HEK293 (cell line): ENCODE measurements around the gene PLCD4.
A peak's percentile ranks its signal among the peaks of the same experiment; 100 is the strongest.

Experiments used
- CTCF ChIA-PET: fragments of 350-600 bp; formaldehyde crosslinking; extraction: SDS; loops from one replicate; lab custom pipeline; 2021; ENCODE audit warnings: antibody characterized with exemption; lab: Yijun Ruan, JAX
- POLR2A ChIA-PET: fragments of 300-600 bp; formaldehyde crosslinking; extraction: SDS; loops from one replicate; lab custom pipeline; 2020; ENCODE audit warnings: antibody characterized with exemption, inconsistent platforms; lab: Yijun Ruan, JAX
- H3K27ac ChIP-seq: fragments of 200-500 bp; sonication (Bioruptor generic); 2 replicates; pipeline ENCODE4 v1.5.1; 2014; ENCODE audit warnings: low read depth, low read length, control low read depth, inconsistent platforms; ENCODE audit errors: extremely low read depth
- H3K36me3 ChIP-seq, 2 experiments: fragments of 200-500 bp in 1 of 2; sonication (Bioruptor generic) in 1 of 2; 1 replicate in 1 of 2; 2 replicates in 1 of 2; pipeline ENCODE4 v1.5.1; 2014 to 2017; ENCODE audit warnings: inconsistent platforms in 2 of 2, low read length in 2 of 2; ENCODE audit not compliant: control insufficient read depth in 2 of 2, insufficient read depth in 1 of 2
- H3K4me1 ChIP-seq: fragments of 200-500 bp; sonication (Bioruptor generic); 2 replicates; pipeline ENCODE4 v1.5.1; 2014; ENCODE audit warnings: mild to moderate bottlenecking, low read length, inconsistent platforms; ENCODE audit not compliant: control insufficient read depth, insufficient read depth
- H3K4me3 ChIP-seq: 2 replicates; pipeline ENCODE4 v1.5.1; 2011; ENCODE audit warnings: low read depth, mild to moderate bottlenecking, control low read depth, low read length, moderate library complexity
- H3K9me3 ChIP-seq: fragments of 200-500 bp; sonication (Bioruptor generic); 2 replicates; pipeline ENCODE4 v1.5.1; 2014; ENCODE audit warnings: low read depth, low read length, inconsistent platforms; ENCODE audit not compliant: control insufficient read depth, insufficient read depth
- OSR2 ChIP-seq: fragments of 450-650 bp; formaldehyde crosslinking; IDR thresholded peaks from 2 replicates; pipeline ENCODE4 v1.5.1; 2016; ENCODE audit warnings: missing biosample characterization, missing genetic modification characterization
- SP7 ChIP-seq: fragments of 450-650 bp; formaldehyde crosslinking; IDR thresholded peaks from 2 replicates; pipeline ENCODE4 v1.5.1; 2016; ENCODE audit warnings: missing biosample characterization, missing genetic modification characterization
- TCF7L2 ChIP-seq: IDR thresholded peaks from 2 replicates; pipeline ENCODE4 v1.6.1; 2011; ENCODE audit warnings: low read depth, mild to moderate bottlenecking, inconsistent platforms, low read length, moderate library complexity, borderline replicate concordance
- ZNF10 ChIP-seq: fragments of 450-650 bp; formaldehyde crosslinking; IDR thresholded peaks from 2 replicates; pipeline ENCODE4 v1.5.1; 2017; ENCODE audit warnings: missing biosample characterization, missing genetic modification characterization
- ZNF223 ChIP-seq: fragments of 450-650 bp; formaldehyde crosslinking; IDR thresholded peaks from 2 replicates; pipeline ENCODE4 v1.5.1; 2016; ENCODE audit warnings: missing biosample characterization, missing genetic modification characterization
- ZNF510 ChIP-seq: fragments of 450-650 bp; formaldehyde crosslinking; IDR thresholded peaks from 2 replicates; pipeline ENCODE4 v1.5.1; 2018; ENCODE audit warnings: mild to moderate bottlenecking, missing genetic modification characterization, missing biosample characterization; ENCODE audit not compliant: insufficient replicate concordance
- ZNF623 ChIP-seq: fragments of 450-650 bp; formaldehyde crosslinking; IDR thresholded peaks from 2 replicates; pipeline ENCODE4 v1.5.1; 2016; ENCODE audit warnings: missing biosample characterization, missing genetic modification characterization
- ZNF629 ChIP-seq: fragments of 450-650 bp; formaldehyde crosslinking; IDR thresholded peaks from 2 replicates; pipeline ENCODE4 v1.5.1; 2017; ENCODE audit warnings: missing biosample characterization, missing genetic modification characterization
- TF ChIP-seq, protein P1 (sequence below): fragments of 450-650 bp; formaldehyde crosslinking; conservative IDR thresholded peaks from 2 replicates; pipeline ENCODE4 v1.5.1; 2016; ENCODE audit warnings: low read depth, missing biosample characterization, missing genetic modification characterization
- TF ChIP-seq, protein P2 (sequence below): fragments of 450-650 bp; formaldehyde crosslinking; IDR thresholded peaks from 2 replicates; pipeline ENCODE4 v1.5.1; 2016; ENCODE audit warnings: missing biosample characterization, missing genetic modification characterization
- TF ChIP-seq, protein P3 (sequence below): fragments of 450-650 bp; formaldehyde crosslinking; IDR thresholded peaks from 2 replicates; pipeline ENCODE4 v1.5.1; 2016; ENCODE audit warnings: missing biosample characterization, missing genetic modification characterization
- TF ChIP-seq, protein P4 (sequence below): fragments of 450-650 bp; formaldehyde crosslinking; IDR thresholded peaks from 2 replicates; pipeline ENCODE4 v1.5.1; 2017; ENCODE audit warnings: missing biosample characterization, missing genetic modification characterization

PLCD4 gene

DNA sequence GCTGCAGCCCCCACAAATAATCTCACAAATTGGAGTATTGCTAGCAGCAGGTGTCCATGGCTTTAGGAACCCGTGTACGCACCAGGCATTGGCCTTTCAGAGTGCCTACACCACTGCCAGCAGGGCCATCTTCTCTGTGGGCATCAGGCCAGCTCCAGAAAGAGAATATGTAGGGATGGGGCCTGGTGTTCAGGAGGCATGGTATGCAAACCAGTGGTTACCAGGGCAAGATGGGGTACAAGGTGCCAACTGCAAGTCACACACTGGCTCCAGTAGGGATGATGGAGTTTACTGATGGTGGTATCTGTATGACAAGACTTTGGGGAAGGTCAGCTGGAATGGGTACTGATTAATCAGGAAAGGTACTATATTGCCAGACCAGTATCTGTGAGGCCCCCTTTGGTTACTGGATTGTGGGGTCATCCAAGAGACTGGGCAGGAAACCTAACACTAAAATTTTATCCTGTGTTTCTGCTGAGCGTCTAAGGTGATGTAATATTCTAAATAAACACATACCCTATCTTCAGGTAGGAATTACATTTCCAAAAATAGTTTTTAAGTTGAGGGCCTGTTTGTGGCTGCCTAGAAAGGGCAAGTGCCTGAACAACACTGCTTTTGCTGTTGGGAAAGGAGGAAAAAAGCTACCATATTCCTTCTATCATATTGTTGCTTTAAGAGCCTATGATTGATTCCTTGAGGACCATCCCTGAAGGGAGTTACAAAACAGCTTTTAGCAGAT is 30.0 kb upstream of the PLCD4 start:
- TF ChIP-seq, protein P1, sequence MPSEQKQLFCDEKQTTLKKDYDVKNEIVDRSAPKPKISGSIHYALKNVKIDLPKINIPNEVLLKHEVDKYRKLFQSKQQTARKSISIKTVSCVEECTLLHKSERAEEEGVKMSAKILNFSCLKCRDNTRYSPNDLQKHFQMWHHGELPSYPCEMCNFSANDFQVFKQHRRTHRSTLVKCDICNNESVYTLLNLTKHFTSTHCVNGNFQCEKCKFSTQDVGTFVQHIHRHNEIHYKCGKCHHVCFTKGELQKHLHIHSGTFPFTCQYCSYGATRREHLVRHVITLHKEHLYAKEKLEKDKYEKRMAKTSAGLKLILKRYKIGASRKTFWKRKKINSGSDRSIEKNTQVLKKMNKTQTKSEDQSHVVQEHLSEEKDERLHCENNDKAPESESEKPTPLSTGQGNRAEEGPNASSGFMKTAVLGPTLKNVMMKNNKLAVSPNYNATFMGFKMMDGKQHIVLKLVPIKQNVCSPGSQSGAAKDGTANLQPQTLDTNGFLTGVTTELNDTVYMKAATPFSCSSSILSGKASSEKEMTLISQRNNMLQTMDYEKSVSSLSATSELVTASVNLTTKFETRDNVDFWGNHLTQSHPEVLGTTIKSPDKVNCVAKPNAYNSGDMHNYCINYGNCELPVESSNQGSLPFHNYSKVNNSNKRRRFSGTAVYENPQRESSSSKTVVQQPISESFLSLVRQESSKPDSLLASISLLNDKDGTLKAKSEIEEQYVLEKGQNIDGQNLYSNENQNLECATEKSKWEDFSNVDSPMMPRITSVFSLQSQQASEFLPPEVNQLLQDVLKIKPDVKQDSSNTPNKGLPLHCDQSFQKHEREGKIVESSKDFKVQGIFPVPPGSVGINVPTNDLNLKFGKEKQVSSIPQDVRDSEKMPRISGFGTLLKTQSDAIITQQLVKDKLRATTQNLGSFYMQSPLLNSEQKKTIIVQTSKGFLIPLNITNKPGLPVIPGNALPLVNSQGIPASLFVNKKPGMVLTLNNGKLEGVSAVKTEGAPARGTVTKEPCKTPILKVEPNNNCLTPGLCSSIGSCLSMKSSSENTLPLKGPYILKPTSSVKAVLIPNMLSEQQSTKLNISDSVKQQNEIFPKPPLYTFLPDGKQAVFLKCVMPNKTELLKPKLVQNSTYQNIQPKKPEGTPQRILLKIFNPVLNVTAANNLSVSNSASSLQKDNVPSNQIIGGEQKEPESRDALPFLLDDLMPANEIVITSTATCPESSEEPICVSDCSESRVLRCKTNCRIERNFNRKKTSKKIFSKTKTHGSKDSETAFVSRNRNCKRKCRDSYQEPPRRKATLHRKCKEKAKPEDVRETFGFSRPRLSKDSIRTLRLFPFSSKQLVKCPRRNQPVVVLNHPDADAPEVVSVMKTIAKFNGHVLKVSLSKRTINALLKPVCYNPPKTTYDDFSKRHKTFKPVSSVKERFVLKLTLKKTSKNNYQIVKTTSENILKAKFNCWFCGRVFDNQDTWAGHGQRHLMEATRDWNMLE = no peak
- TF ChIP-seq, protein P2, sequence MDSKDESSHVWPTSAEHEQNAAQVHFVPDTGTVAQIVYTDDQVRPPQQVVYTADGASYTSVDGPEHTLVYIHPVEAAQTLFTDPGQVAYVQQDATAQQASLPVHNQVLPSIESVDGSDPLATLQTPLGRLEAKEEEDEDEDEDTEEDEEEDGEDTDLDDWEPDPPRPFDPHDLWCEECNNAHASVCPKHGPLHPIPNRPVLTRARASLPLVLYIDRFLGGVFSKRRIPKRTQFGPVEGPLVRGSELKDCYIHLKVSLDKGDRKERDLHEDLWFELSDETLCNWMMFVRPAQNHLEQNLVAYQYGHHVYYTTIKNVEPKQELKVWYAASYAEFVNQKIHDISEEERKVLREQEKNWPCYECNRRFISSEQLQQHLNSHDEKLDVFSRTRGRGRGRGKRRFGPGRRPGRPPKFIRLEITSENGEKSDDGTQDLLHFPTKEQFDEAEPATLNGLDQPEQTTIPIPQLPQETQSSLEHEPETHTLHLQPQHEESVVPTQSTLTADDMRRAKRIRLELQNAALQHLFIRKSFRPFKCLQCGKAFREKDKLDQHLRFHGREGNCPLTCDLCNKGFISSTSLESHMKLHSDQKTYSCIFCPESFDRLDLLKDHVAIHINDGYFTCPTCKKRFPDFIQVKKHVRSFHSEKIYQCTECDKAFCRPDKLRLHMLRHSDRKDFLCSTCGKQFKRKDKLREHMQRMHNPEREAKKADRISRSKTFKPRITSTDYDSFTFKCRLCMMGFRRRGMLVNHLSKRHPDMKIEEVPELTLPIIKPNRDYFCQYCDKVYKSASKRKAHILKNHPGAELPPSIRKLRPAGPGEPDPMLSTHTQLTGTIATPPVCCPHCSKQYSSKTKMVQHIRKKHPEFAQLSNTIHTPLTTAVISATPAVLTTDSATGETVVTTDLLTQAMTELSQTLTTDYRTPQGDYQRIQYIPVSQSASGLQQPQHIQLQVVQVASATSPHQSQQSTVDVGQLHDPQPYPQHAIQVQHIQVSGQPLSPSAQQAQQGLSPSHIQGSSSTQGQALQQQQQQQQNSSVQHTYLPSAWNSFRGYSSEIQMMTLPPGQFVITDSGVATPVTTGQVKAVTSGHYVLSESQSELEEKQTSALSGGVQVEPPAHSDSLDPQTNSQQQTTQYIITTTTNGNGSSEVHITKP (tag by site-specific recombination) = peak; percentile 31; the same call in 1 of the 2 replicates
- CTCF ChIA-PET = interaction anchor here (0.6 to 1.4 kb wide), 5 partner anchors 24 to 299 kb away, joined by 3 to 4 read pairs (median 3); no protein-coding TSS in a partner anchor
- no peaks in the 10 kb centered on the region for H3K9me3 ChIP-seq
- peaks cover 9% of the 10 kb centered on the region; the same call in 1 of the 2 replicates for H3K4me1 ChIP-seq
- H3K4me3 ChIP-seq = no peak overlapping the region
- H3K36me3 ChIP-seq = peaks cover 40 to 59% of the 10 kb centered on the region in 2 experiments
- H3K27ac ChIP-seq = no peak overlapping the region
- POLR2A ChIA-PET = interaction anchor here (0.6 to 0.7 kb wide), 2 partner anchors 10 to 11 kb away, joined by 3 to 4 read pairs; no protein-coding TSS in a partner anchor

DNA sequence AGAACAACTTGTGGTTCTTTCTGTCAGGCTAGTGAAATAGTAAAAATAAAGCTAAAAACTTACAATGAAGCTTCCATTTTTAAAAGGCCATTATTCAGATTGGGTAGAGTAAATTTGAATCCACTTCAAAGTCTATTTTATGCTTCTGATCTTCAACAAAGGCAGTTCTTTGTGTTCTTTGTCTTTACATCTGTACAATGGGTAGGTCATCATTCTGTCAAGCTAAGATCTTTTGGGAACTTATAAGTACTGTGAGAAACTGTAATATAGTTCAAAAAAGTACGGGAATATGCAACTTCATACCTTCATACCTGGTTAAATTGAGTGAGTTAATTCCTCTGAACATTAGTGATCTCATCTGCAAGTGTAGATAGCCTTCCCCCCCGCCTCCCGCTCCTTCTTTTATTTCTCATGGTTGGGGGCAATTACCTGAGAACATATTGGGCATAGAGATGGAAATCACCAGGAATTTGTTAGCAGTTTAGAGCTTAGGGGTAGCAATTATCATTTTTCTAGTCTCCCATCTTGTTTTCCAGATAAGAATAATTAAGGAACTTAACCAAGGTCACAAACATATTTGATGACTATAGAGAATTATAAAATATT is 29.3 kb upstream of the PLCD4 start:
- CTCF ChIA-PET = interaction anchor here (0.6 to 1.4 kb wide), 3 partner anchors 21 to 298 kb away, joined by 3 to 4 read pairs (median 3); no protein-coding TSS in a partner anchor
- Histone ChIP-seq H3K9me3 (no peaks in the 10 kb centered on the region), H3K4me1 (peaks cover 9% of the 10 kb centered on the region; the same call in 1 of the 2 replicates), H3K27ac (no peak overlapping the region), H3K36me3 (peaks cover 40 to 59% of the 10 kb centered on the region in 2 experiments), H3K4me3 (no peak overlapping the region)
- POLR2A ChIA-PET = interaction anchor here (0.5 kb wide), 1 partner anchor 81 kb away, joined by 5 read pairs; the partner anchor contains the start of genes BCS1L and ZNF142
- TF ChIP-seq ZNF623 (tag by site-specific recombination) (no peak), ZNF223 (no peak)

DNA sequence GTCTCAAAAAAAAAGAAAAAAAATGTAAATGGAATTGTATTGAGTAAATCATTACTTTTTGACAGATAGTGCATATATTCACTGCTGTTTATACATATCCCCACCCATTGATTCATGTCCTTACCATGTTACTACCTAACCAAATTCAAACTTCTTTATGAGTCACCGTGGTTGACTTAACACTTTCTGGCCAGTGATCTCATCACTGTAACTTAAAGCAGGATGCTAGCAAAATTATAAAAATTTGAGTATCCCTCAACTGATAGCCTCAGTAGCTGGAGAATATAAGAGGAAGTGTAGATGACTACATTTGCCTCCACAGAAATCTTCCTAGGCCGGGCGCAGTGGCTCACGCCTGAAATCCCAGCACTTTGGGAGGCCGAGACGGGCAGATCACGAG is 25.6 kb upstream of the PLCD4 start:
- no peak overlapping the region for H3K27ac ChIP-seq
- CTCF ChIA-PET = no interaction called here
- TF ChIP-seq ZNF10 (tag by site-specific recombination) (peak; percentile 84), ZNF510 (tag by site-specific recombination) (no peak), TCF7L2 (no peak), SP7 (peak; percentile 20; the same call in 1 of the 2 replicates), OSR2 (tag by site-specific recombination) (peak; percentile 3; the same call in 1 of the 2 replicates), ZNF629 (tag by site-specific recombination) (peak; percentile 63)
- TF ChIP-seq, protein P3, sequence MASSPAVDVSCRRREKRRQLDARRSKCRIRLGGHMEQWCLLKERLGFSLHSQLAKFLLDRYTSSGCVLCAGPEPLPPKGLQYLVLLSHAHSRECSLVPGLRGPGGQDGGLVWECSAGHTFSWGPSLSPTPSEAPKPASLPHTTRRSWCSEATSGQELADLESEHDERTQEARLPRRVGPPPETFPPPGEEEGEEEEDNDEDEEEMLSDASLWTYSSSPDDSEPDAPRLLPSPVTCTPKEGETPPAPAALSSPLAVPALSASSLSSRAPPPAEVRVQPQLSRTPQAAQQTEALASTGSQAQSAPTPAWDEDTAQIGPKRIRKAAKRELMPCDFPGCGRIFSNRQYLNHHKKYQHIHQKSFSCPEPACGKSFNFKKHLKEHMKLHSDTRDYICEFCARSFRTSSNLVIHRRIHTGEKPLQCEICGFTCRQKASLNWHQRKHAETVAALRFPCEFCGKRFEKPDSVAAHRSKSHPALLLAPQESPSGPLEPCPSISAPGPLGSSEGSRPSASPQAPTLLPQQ (tag by site-specific recombination) = 0 out of 2 replicates have a peak, but pooled peaks have one; percentile 20
- TF ChIP-seq, protein P4, sequence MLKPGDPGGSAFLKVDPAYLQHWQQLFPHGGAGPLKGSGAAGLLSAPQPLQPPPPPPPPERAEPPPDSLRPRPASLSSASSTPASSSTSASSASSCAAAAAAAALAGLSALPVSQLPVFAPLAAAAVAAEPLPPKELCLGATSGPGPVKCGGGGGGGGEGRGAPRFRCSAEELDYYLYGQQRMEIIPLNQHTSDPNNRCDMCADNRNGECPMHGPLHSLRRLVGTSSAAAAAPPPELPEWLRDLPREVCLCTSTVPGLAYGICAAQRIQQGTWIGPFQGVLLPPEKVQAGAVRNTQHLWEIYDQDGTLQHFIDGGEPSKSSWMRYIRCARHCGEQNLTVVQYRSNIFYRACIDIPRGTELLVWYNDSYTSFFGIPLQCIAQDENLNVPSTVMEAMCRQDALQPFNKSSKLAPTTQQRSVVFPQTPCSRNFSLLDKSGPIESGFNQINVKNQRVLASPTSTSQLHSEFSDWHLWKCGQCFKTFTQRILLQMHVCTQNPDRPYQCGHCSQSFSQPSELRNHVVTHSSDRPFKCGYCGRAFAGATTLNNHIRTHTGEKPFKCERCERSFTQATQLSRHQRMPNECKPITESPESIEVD (tag by site-specific recombination) = 0 out of 2 replicates have a peak, but pooled peaks have one; percentile 12
- peaks cover 9% of the 10 kb centered on the region; the same call in 1 of the 2 replicates for H3K4me1 ChIP-seq
- no peak overlapping the region for H3K4me3 ChIP-seq
- H3K36me3 ChIP-seq = peaks cover 51 to 73% of the 10 kb centered on the region in 2 experiments
- no peaks in the 10 kb centered on the region for H3K9me3 ChIP-seq
- POLR2A ChIA-PET = no interaction called here
